CD8-positive, alpha-beta memory T cell (primary cell): ENCODE results near the gene RNF208. TPM values are rescaled to one million over a fixed set of nuclear protein-coding genes. Genes with fewer than 3 reads are reported as not detected.

ENCODE experiments used
- CTCF ChIA-PET: fragments of 350-600 bp; sonication (Branson Sonifier 250); formaldehyde crosslinking; loops from one replicate; lab custom pipeline; 2021; ENCODE audit warnings: antibody characterized with exemption; lab: Charles Lee
- POLR2A ChIA-PET: fragments of 350-600 bp; sonication (Branson Sonifier 250); formaldehyde crosslinking; loops from one replicate; lab custom pipeline; 2021; ENCODE audit warnings: antibody characterized with exemption; lab: Charles Lee
- DNase-seq, 5 donors: peaks; one replicate each; pipeline versions ENCODE4 v3.0.0 to v3.0.0-alpha.2; 2020 to 2022; ENCODE audit warnings: mixed read lengths in 1 of 5
- H3K27ac ChIP-seq: one replicate; pipeline ENCODE4 v1.7.0; 2013; ENCODE audit warnings: low read depth, mild to moderate bottlenecking, low read length, moderate library complexity
- H3K27me3 ChIP-seq: 2 replicates; pipeline ENCODE4 v1.7.0; 2013; ENCODE audit warnings: low read length, mild to moderate bottlenecking; ENCODE audit not compliant: insufficient read depth, poor library complexity, severe bottlenecking
- H3K36me3 ChIP-seq: 2 replicates; pipeline ENCODE4 v1.7.0; 2013; ENCODE audit warnings: mild to moderate bottlenecking, low read length, moderate library complexity; ENCODE audit not compliant: insufficient read depth
- H3K4me1 ChIP-seq: 2 replicates; pipeline ENCODE4 v1.7.0; 2013; ENCODE audit warnings: mild to moderate bottlenecking, low read length, moderate library complexity; ENCODE audit not compliant: insufficient read depth
- H3K4me3 ChIP-seq: 2 replicates; pipeline ENCODE4 v1.7.0; 2013; ENCODE audit warnings: mild to moderate bottlenecking, low read length
- H3K9me3 ChIP-seq: 2 replicates; pipeline ENCODE4 v1.7.0; 2013; ENCODE audit warnings: mild to moderate bottlenecking, low read length
- H3K27ac Mint-ChIP-seq, 8 donors: one replicate each; pipeline ENCODE4 v1.8.0; 2020 to 2021; ENCODE audit warnings: mixed read lengths in 8 of 8, mild to moderate bottlenecking in 6 of 8, inconsistent platforms in 3 of 8, moderate library complexity in 3 of 8
- H3K27me3 Mint-ChIP-seq, 2 donors: one replicate each; pipeline ENCODE4 v1.8.0; 2020 to 2021; ENCODE audit warnings: mixed read lengths in 2 of 2, mild to moderate bottlenecking in 1 of 2, moderate library complexity in 1 of 2
- H3K36me3 Mint-ChIP-seq, 3 donors: one replicate each; pipeline ENCODE4 v1.8.0; 2020 to 2021; ENCODE audit warnings: mixed read lengths in 3 of 3, inconsistent platforms in 1 of 3, mild to moderate bottlenecking in 1 of 3
- H3K4me1 Mint-ChIP-seq, 3 donors: one replicate each; pipeline ENCODE4 v1.8.0; 2020 to 2021; ENCODE audit warnings: mixed read lengths in 3 of 3, inconsistent platforms in 1 of 3, mild to moderate bottlenecking in 1 of 3
- H3K4me3 Mint-ChIP-seq, 7 donors: one replicate each; pipeline ENCODE4 v1.8.0; 2020 to 2021; ENCODE audit warnings: mixed read lengths in 7 of 7, mild to moderate bottlenecking in 6 of 7, moderate library complexity in 4 of 7, inconsistent platforms in 2 of 7
- H3K9me3 Mint-ChIP-seq, 5 donors: one replicate each; pipeline ENCODE4 v1.8.0; 2020 to 2022; ENCODE audit warnings: mixed read lengths in 5 of 5, mild to moderate bottlenecking in 3 of 5, moderate library complexity in 2 of 5, inconsistent platforms in 1 of 5
- polyA plus RNA-seq: library from polyadenylated mRNA; unstranded; fragments of 300-500 nt; fragmentation: Illumina TruSeq; gene quantifications from one replicate; pipeline ENCODE4 v1.2.3, GENCODE V29; 2021
- total RNA-seq, 2 experiments: library from RNA; stranded (reverse); gene quantifications; one replicate each; pipeline ENCODE4 v1.2.3, GENCODE V29; 2021

Gene RNF208
- total and polyA plus RNA-seq, 3 experiments from 2014 or later: 2.7 to 3.3 TPM; not detected in 1

GRCh38 chr9:137251490-137252268, 29.6 kb upstream of the RNF208 start:
- no peak overlapping the region for H3K4me3 ChIP-seq
- no peak for DNase-seq
- Mint-ChIP-seq H3K4me3 (peak overlapping the region in 1 of 7 donors; percentile 27), H3K36me3 (peaks cover 0 to 9% (median 0%) of the 10 kb centered on the region in 3 donors), H3K27ac (no peak overlapping the region), H3K4me1 (peaks cover 7 to 16% (median 8%) of the 10 kb centered on the region in 3 donors), H3K9me3 (no peaks in the 10 kb centered on the region), H3K27me3 (no peaks in the 10 kb centered on the region)
- CTCF ChIA-PET: interaction anchor here (6.2 kb wide), 1 partner anchor 11 kb away, joined by 43 read pairs; the partner anchor contains the start of gene TUBB4B
- no peaks in the 10 kb centered on the region for H3K27me3 ChIP-seq
- POLR2A ChIA-PET: no interaction called here
- peaks cover 14% of the 10 kb centered on the region for H3K4me1 ChIP-seq
- no peaks in the 10 kb centered on the region for H3K9me3 ChIP-seq
- H3K36me3 ChIP-seq: no peaks in the 10 kb centered on the region
- H3K27ac ChIP-seq: no peak overlapping the region

GRCh38 chr9:137251194-137251461, 29.1 kb upstream of the RNF208 start, which contains the start of gene STPG3:
Gene STPG3, plus strand, starts transcription at chr9:137251286. Its CDS starts 1 bp downstream, at chr9:137251287.
- Mint-ChIP-seq H3K4me3 (peak within 1 kb of the TSS in 2 of 7 donors; percentile 27 to 40), H3K27me3 (no peaks in the 10 kb centered on the region), H3K27ac (no peak within 1 kb of the TSS), H3K4me1 (peaks cover 1 to 11% (median 4%) of the 10 kb centered on the region in 3 donors), H3K9me3 (no peaks in the 10 kb centered on the region), H3K36me3 (peaks cover 0 to 5% (median 0%) of the 10 kb centered on the region in 3 donors)
- Histone ChIP-seq H3K27me3 (no peaks in the 10 kb centered on the region), H3K27ac (no peak within 1 kb of the TSS), H3K4me3 (no peak within 1 kb of the TSS), H3K9me3 (no peaks in the 10 kb centered on the region), H3K4me1 (peaks cover 9% of the 10 kb centered on the region), H3K36me3 (no peaks in the 10 kb centered on the region)
- CTCF ChIA-PET: no interaction called here
- DNase-seq: no peak
- POLR2A ChIA-PET: no interaction called here

DNA sequence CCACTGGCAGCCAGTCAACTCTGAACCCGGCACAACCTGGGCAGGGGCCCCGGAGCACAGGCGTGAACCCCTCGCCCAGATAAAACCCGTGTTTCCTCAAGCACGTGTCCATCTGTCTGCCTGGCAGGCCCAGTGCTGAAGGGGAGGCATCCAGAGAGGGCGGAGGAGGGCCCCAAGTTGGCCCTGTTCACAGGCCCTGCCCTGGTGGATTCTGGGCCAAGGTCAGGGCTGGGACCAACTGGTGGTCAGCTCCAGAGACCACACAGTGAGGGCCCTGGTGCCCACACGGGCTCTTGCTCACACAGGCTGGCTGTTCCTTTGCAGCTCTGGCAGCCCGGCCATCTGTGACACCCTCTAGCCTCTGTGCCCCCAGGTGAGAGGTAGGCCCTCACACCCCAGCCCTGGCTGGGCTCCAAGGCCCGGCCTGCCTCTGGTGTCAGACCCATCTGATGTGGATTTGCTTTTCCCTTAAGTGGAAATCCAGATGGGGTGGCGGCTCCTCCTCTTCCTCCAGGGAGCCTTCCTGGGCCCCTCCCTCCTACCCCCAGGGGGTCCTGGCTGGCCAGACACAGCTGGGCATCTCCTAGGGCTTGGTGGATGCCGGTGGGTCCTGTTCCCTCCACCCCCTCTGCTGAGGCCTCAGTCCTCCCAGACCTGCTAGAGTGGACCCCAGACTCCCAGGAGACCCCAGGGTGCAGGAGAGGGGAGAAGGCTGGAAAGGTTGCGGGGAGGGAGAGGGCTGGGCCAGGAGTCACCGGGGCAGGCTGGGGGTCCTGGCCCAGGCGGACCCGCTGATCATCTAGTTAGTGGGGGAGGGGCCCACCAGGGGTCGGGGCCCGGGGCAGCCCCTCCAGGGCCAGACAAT, 28.5 kb upstream of the RNF208 start:
- Mint-ChIP-seq H3K36me3 (peaks cover 0 to 2% (median 0%) of the 10 kb centered on the region in 3 donors), H3K27me3 (no peaks in the 10 kb centered on the region), H3K27ac (no peak overlapping the region), H3K4me3 (peak overlapping the region in 1 of 7 donors; percentile 40), H3K9me3 (no peaks in the 10 kb centered on the region), H3K4me1 (peaks cover 0 to 5% (median 4%) of the 10 kb centered on the region in 3 donors)
- CTCF ChIA-PET: no interaction called here
- Histone ChIP-seq H3K4me3 (no peak overlapping the region), H3K4me1 (peaks cover 5% of the 10 kb centered on the region), H3K27ac (no peak overlapping the region), H3K9me3 (no peaks in the 10 kb centered on the region), H3K27me3 (no peaks in the 10 kb centered on the region), H3K36me3 (no peaks in the 10 kb centered on the region)
- no peak for DNase-seq
- POLR2A ChIA-PET: no interaction called here

- H3K27ac ChIP-seq: no peak overlapping the region
- no peaks in the 10 kb centered on the region for H3K27me3 ChIP-seq
- Mint-ChIP-seq H3K9me3 (no peaks in the 10 kb centered on the region), H3K27me3 (no peaks in the 10 kb centered on the region), H3K4me1 (peaks cover 1 to 13% (median 4%) of the 10 kb centered on the region in 3 donors), H3K4me3 (no peak overlapping the region), H3K36me3 (peaks cover 0 to 10% (median 2%) of the 10 kb centered on the region in 3 donors), H3K27ac (no peak overlapping the region)
- ChIA-PET POLR2A (interaction anchor here (0.5 kb wide), 1 partner anchor 19 kb away, joined by 3 read pairs; no protein-coding TSS in a partner anchor), CTCF (interaction anchor here (2.8 kb wide), 1 partner anchor 11 kb away, joined by 11 read pairs; no protein-coding TSS in a partner anchor)
- DNase-seq: no peak
- H3K36me3 ChIP-seq: peaks cover 1% of the 10 kb centered on the region
- H3K4me3 ChIP-seq: no peak overlapping the region
- no peaks in the 10 kb centered on the region for H3K4me1 ChIP-seq
- H3K9me3 ChIP-seq: no peaks in the 10 kb centered on the region
Observed at GRCh38 chr9:137247916-137248175, 25.8 kb upstream of the RNF208 start.

DNA sequence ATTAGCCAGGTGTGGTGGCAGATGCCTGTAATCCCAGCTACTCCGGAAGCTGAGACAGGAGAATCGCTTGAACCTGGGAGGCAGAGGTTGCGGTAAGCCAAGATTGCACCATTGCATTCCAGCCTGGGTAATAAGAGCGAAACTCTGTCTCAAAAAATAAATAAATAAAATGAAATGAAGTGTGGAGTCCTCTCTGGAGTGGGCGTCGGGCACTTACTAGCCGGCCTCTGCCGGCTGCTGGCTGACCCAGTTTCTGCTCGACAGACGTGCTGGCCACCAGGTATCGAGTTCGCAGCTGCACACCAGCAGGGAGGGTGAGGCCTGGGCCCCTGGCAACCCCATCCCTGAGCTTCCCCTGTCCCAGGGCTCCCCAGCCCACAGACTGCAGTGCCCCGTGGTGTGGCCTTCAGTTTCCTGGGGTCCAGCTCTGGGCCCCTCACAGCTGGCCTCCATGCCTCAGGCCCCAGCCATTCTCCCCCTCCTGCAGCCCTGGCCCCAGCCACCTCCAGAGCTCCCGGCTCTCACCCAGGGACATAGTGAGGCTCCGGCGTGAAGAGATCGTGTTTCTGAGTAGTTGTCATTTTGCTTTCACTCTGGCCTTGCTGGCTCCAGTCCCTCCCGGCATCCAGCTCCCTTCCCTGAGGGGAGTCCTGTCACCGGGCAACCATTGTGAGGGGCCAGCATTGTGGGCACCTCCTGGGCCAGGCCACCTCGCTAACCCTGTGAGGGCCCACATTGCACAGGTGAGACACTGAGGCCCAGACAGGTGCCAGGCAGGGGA, 25.3 kb upstream of the RNF208 start:
- peaks cover 6% of the 10 kb centered on the region for H3K36me3 ChIP-seq
- ChIA-PET CTCF (interaction anchor here (2.8 kb wide), 1 partner anchor 10 kb away, joined by 11 read pairs; no protein-coding TSS in a partner anchor), POLR2A (no interaction called here)
- no peak overlapping the region for H3K4me3 Mint-ChIP-seq
- peaks cover 5% of the 10 kb centered on the region for H3K4me1 ChIP-seq
- H3K27me3 ChIP-seq: no peaks in the 10 kb centered on the region
- H3K4me1 Mint-ChIP-seq: peaks cover 7 to 18% (median 9%) of the 10 kb centered on the region in 3 donors
- no peaks in the 10 kb centered on the region for H3K9me3 Mint-ChIP-seq
- DNase-seq: no peak
- no peaks in the 10 kb centered on the region for H3K9me3 ChIP-seq
- H3K27me3 Mint-ChIP-seq: no peaks in the 10 kb centered on the region
- no peak overlapping the region for H3K4me3 ChIP-seq
- no peak overlapping the region for H3K27ac ChIP-seq
- no peak overlapping the region for H3K27ac Mint-ChIP-seq
- H3K36me3 Mint-ChIP-seq: peaks cover 0 to 15% (median 5%) of the 10 kb centered on the region in 3 donors

- Mint-ChIP-seq H3K9me3 (no peaks in the 10 kb centered on the region), H3K27ac (peak overlapping the region in 1 of 8 donors; percentile 23), H3K4me3 (peak overlapping the region in 1 of 7 donors; percentile 40), H3K27me3 (peaks cover 0 to 4% of the 10 kb centered on the region in 2 donors), H3K4me1 (peaks cover 12 to 25% (median 13%) of the 10 kb centered on the region in 3 donors), H3K36me3 (peaks cover 0 to 22% (median 5%) of the 10 kb centered on the region in 3 donors)
- no peaks in the 10 kb centered on the region for H3K9me3 ChIP-seq
- H3K36me3 ChIP-seq: peaks cover 10% of the 10 kb centered on the region
- POLR2A ChIA-PET: no interaction called here
- peaks cover 10% of the 10 kb centered on the region for H3K4me1 ChIP-seq
- H3K27ac ChIP-seq: no peak overlapping the region
- H3K4me3 ChIP-seq: no peak overlapping the region
- no peaks in the 10 kb centered on the region for H3K27me3 ChIP-seq
- CTCF ChIA-PET: interaction anchor here (2.8 kb wide), 1 partner anchor 9 kb away, joined by 11 read pairs; no protein-coding TSS in a partner anchor
- DNase-seq: no peak
Observed at GRCh38 chr9:137245450-137246421, 23.7 kb upstream of the RNF208 start.
